Stomach (tissue), 4 donors: ENCODE results near the gene MCUB.

Source experiments
- CTCF ChIP-seq, 7 experiments: fragments of 450-650 bp in 4 of 7; fragments of 200-600 bp in 3 of 7; sonication (generic) in 3 of 7; IDR thresholded peaks; one replicate each; pipeline ENCODE4 v1.5.1; 2016 to 2019; ENCODE audit warnings: antibody characterized with exemption in 7 of 7, control low read depth in 2 of 7, mild to moderate bottlenecking in 1 of 7
- POLR2A ChIP-seq, 4 donors: fragments of 450-650 bp; IDR thresholded peaks; one replicate each; pipeline ENCODE4 v1.6.1; 2016; ENCODE audit warnings: antibody characterized with exemption in 4 of 4, control low read depth in 2 of 4, mild to moderate bottlenecking in 1 of 4, moderate library complexity in 1 of 4
- POLR2AphosphoS5 ChIP-seq, 3 donors: sonication (generic); formaldehyde crosslinking; IDR thresholded peaks; one replicate each; pipeline ENCODE4 v1.6.1; 2016; ENCODE audit warnings: antibody characterized with exemption in 3 of 3

GRCh38 chr4:109729117-109729717 lies 169.2 kb downstream of the MCUB start:
- no peak for TF ChIP-seq CTCF (IDR thresholded peaks at IDR 0.05)
- TF ChIP-seq POLR2AphosphoS5 (IDR thresholded peaks at IDR 0.05), result no peak
- no peak for TF ChIP-seq POLR2A (IDR thresholded peaks at IDR 0.05)
